Ureter (tissue), 1 donor: ENCODE data around the gene XG. TPM values are rescaled to one million over a fixed set of nuclear protein-coding genes. Genes with fewer than 3 reads are reported as not detected.
A peak's percentile ranks its signal among the peaks of the same experiment; 100 is the strongest.
"Not testable (repeated sequence)": the region's sequence is repeated elsewhere in the genome, so short reads cannot be mapped to it uniquely, and the experiment has no call there.

Source experiments
- DNase-seq: peaks from one replicate; pipeline ENCODE4 v3.0.0-alpha.2; 2020; ENCODE audit warnings: low spot score
- total RNA-seq: library from RNA; stranded (reverse); gene quantifications from one replicate; pipeline ENCODE4 v1.2.4, GENCODE V29; 2023
- donor health status: DM: yes; HTN: yes; CAD: no.

XG gene
- total RNA-seq, result 1.6 TPM

DNA sequence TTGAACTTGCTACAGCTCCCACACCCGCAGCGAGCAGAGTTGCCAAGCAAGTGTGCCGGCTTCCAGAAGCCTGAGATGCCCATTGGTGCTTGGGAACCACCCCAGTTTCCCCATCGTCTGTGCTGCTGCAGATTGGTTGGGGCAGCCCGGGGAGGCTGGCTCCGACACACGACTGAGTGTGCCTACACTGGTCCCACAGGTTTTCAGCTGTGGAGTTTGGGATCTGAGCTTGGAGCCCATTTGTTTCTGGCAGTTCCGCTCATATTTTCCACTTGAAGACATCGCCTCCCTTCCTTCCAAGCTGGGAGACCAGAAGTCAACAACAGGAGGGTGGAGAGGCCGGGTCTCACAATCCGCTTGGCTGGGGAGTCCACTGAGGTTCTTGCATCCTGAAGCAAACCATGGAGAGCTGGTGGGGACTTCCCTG, at the start of gene XG:
TSS of gene XG (plus strand) at position 167 of the 427 bp plus-strand sequence. CDS start at position 402, 235 bp downstream.
- not testable (repeated sequence) for DNase-seq

DNA sequence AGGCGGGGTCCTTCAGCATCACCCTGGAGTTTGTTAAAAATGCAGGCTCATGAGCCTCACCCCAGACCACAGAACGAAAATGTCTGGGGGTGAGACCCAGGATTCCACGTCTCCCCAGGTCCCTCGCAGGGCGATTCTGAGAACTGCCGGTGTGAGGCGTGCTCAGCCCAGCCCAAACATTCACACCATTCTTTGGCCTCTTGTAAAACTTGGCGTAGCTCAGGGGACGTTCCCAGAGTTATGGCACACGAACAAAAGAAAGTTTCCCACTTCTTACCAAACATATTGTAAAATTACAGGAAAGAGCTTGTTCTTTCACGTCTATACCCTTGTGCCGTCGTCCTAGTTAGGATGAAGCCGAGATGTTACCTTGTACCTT, 47.9 kb upstream of the XG start:
- DNase-seq, result no peak

GRCh38 chrX:2705046-2705832, 46.6 kb upstream of the XG start:
- DNase-seq, result no peak

- DNase-seq, result peak; percentile 67
These were observed 44.5 kb upstream of the XG start for GRCh38 chrX:2707334-2707760.

DNA sequence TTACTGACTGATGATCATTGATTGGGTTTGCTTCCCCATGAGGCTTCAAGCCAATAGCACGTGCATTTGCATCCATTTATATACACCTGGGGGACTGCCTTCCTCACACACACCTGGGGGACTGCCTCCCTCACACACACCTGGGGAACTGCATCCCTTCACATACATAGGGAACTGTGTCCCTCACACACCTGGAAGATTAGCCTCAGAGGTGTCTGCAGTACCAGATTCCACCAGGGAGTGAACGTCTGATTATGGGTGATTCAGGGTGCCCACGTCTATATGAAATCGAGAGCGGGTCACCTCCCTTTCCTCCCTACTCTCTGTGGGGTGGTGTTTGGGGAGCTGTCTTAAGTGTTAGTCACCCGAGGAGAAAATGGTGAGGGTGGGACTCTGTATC, 43.8 kb upstream of the XG start:
- DNase-seq, result no peak

- no peak for DNase-seq
These were observed 43.1 kb upstream of the XG start for GRCh38 chrX:2708592-2709188.

DNA sequence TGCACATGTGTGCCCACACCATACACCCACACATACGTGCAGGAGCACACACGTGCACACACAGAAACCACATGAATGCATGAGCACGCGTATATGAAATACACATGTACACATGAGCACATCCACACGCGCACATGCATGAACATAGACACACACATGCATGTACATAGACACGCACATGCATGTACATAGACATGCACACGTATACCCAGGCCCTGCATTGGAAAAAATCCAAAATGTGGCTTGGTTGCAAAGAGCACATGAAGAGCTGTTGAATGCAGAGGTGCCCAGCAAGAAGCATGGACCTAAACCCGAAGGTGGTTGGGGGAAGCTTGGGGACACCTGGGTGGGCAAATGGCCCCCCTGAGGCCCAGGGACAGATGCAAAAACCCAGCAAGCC, 42.3 kb upstream of the XG start:
- DNase-seq, result no peak

GRCh38 chrX:2710041-2710840, 41.6 kb upstream of the XG start:
- DNase-seq, result no peak

DNA sequence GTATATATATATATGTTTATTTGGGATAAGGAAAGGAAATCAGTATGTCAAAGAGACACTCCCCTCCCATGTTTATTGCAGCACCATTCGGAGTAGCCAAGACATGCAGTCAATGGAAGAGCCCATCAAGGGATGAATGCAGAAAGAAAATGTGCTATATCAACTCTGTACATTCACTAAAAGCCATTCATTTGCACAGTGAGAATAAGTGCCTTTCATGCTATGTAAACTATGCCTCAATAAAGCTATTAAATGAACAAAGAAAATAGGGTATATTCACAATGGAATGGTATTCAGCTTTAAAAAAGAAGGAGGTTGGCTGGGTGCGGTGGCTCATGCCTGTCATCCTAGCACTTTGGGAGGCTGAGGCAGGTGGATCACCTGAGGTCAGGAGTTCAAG, 40.4 kb upstream of the XG start:
- DNase-seq, result no peak

DNA sequence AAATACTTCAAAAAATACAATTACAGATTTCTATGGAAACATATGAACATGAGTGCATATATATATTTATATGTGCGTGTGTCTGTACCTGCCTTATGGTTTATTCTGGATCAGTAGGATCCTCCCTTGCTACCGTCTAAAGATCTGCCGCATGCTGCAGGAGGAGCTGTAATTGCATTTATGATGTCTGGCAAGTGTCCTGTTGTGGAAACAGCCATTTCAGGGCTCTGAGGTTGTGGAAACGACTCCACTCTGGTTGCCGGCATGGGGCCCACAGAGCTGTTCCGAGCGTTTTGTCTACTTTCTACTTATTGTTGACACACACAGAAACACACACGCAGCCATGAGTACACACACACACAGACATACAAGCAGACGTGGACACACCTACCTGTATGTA, 39.4 kb upstream of the XG start:
- DNase-seq, result no peak

DNA sequence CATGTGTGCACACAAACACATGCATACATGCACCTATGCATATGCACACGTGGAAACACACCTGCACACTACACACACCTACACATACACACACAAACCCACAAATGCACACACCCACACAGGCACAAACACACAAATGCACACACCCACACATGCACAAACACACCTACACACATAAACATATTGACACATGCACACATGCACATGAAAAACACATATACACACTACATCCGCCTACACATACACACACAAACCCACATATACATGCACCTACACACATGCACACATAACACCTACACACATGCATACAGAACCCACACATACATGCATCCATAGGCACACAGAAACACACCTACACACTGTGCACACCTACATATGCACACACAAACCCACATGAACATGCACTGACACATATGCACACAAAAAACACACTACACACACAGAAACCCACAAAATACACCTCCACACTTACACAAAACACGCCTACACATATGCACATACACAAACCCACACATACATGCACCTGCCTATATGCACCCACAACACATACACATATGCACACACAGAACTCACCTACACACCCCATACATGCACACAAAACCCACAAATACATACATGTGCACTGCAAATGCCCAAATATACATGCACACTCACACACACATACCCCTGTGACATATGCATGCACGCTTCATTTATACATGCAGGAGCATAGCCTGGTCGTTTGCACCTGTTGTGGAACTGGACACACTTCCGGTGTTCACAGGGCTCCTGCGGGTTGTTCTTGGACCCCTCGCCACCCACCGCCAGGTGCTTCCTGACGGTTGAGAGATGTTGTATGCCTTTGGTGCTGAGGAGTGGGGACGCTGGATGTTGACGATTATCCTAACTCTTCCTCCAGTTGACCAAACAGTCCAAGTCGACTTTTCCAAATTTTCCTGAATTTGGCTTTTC, 38.7 kb upstream of the XG start:
- no peak for DNase-seq

- no peak for DNase-seq
These were observed 37.3 kb upstream of the XG start for GRCh38 chrX:2714551-2714950.

- no peak for DNase-seq
These were observed 36.7 kb upstream of the XG start for GRCh38 chrX:2715066-2715600.

DNA sequence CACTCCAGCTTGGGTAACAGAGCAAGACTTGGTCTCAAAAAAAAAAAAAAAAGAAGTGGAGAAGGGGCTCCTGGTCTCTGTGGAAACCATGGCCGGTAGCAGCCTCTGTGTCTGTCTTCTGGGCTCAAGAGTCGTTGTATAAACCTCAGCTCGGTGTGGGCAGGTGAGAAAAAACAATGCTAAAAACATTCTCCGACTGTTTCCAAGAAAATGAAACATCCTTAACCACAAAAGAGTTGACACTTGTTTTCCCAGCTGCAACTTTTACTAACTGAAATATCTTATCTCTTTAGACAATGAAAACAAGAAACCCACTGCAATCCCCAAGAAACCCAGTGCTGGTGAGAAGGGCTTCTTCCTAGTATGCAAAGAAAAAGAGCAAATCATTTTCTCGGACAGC, 34.5 kb upstream of the XG start:
- DNase-seq, result no peak

GRCh38 chrX:2718821-2719220, 33.0 kb upstream of the XG start:
- no peak for DNase-seq

DNA sequence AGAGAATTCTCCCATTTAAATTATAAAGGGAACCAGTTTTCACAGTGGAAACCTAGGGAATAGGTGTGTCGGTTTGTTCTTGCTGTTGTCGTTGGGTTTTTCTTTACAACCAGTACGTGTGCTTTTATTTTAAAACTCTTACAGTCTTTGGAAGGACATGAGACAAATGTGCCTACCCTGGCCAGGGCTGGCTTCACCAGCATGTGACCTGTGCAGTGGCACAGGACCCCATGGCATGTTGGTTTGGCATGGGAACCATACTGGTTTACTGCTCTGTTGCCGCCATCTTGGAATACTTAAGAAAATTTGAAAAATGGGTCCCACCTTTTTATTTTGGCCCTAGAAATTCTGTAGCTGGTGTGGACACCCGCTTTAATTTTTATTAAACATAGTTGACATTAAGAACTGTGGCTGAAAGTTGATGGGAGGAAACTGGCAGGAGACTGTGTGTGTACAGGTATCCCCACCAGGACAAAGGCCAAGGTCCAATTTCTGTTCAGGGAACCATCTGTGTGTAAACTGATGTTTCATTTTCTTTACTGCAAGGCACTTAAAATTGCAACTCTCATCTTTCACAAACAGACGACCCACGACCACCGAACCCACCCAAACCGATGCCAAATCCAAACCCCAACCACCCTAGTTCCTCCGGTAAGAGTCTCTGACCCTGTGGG, 31.9 kb upstream of the XG start:
- DNase-seq, result no peak

DNA sequence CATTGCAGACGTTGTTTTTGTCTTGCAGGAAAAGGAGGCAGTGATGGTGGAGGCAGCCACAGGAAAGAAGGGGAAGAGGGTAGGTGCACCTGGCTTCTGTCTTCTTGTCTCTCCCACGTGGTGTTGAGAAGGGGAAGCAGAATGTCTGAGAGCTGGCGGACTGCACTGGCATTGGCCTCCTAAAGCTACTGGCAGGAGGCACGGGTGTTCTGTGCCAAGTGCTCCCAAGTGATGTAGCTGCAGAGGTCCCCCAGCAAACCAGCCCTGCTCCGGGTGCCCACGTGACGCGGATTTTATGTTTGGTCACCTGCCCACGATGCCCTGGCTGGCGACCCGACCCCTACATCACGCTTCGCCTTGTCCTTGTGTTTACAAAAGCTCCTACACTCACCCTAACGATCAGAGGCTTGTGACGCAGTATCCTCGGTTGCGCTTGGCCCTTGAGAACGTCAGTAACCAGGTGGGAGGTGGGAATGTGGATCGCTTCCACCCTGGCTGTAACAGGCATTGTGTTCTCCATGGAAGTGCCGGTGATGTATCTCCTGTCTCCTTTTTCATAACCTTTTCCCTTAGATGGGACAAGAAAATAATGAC, 28.5 kb upstream of the XG start:
- DNase-seq, result no peak

DNA sequence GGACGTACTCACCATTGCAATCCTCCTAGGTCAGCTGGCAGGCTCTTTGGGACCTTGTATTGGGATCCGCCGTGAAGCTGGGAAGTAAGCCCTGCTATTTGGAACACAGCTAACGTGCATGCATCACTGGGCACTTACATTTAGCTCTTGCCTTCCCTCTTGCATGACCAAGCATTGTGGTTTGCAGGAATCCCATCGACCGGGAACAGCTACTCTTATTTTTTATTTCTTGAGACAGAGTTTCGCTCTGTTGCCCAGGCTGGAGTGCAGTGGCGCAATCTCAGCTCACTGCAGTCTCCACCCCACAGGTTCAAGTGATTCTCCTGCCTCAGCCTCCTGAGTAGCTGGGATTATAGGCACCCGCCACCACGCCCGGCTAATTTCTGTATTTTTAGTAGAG, 24.6 kb upstream of the XG start:
- DNase-seq, result not testable (repeated sequence)

GRCh38 chrX:2732076-2732475, 19.8 kb upstream of the XG start:
- DNase-seq, result no peak

GRCh38 chrX:2732649-2733048, 19.2 kb upstream of the XG start:
- DNase-seq, result no peak
